ENCODE measurements around the gene HRH4. TPM values are rescaled to one million over a fixed set of nuclear protein-coding genes. Genes with fewer than 3 reads are reported as not detected.

Gene HRH4
- total and polyA plus RNA-seq, 2 experiments from 2014 or later = 0.15 TPM; not detected in 1

- TF ChIP-seq, protein P1, sequence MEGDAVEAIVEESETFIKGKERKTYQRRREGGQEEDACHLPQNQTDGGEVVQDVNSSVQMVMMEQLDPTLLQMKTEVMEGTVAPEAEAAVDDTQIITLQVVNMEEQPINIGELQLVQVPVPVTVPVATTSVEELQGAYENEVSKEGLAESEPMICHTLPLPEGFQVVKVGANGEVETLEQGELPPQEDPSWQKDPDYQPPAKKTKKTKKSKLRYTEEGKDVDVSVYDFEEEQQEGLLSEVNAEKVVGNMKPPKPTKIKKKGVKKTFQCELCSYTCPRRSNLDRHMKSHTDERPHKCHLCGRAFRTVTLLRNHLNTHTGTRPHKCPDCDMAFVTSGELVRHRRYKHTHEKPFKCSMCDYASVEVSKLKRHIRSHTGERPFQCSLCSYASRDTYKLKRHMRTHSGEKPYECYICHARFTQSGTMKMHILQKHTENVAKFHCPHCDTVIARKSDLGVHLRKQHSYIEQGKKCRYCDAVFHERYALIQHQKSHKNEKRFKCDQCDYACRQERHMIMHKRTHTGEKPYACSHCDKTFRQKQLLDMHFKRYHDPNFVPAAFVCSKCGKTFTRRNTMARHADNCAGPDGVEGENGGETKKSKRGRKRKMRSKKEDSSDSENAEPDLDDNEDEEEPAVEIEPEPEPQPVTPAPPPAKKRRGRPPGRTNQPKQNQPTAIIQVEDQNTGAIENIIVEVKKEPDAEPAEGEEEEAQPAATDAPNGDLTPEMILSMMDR (IDR thresholded peaks at IDR 0.05; ENCODE audit: low read depth, low read length) = no peak
- no peaks in the 10 kb centered on the region for H3K36me3 ChIP-seq
- H3K27ac ChIP-seq = no peak overlapping the region
- no peak for DNase-seq (ENCODE audit: low read depth in 1 of 2, low spot score in 1 of 2)
- H3K4me1 ChIP-seq (ENCODE audit: low read depth) = no peaks in the 10 kb centered on the region
- H3K4me3 ChIP-seq = no peak overlapping the region
- no peaks in the 10 kb centered on the region for H3K9me3 ChIP-seq (ENCODE audit: low read depth)
- H3K27me3 ChIP-seq = no peaks in the 10 kb centered on the region
Observed at GRCh38 chr18:24462838-24463775, 2.7 kb downstream of the HRH4 start.

DNA sequence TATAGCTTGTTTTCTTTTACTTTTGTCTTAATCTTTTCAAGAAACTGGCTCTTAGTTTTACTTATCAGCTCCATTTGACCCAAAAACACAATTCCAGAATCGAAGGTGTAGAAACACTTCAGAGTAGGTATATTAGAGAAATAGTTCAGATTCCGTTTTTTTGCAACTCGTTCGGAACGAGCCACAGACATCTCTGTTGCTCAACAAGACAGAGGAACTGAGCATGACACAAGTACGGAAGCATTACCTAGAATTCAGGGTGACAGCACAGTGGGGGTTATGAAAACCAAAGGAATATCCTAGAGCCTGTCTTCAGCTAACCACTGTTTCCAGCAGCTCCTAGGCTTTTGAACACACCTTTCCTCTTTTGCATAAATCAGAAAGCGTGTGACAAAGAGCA is 5.0 kb downstream of the HRH4 start:
- TF ChIP-seq, protein P1 (IDR thresholded peaks at IDR 0.05; ENCODE audit: low read depth, low read length) = no peak
- Histone ChIP-seq H3K4me1 (ENCODE audit: low read depth) (no peaks in the 10 kb centered on the region), H3K27ac (no peak overlapping the region), H3K9me3 (ENCODE audit: low read depth) (no peaks in the 10 kb centered on the region), H3K36me3 (no peaks in the 10 kb centered on the region), H3K27me3 (no peaks in the 10 kb centered on the region), H3K4me3 (no peak overlapping the region)
- no peak for DNase-seq (ENCODE audit: low read depth in 1 of 2, low spot score in 1 of 2)

- no peak for DNase-seq (ENCODE audit: low read depth in 1 of 2, low spot score in 1 of 2)
Observed at GRCh38 chr18:24466771-24467170, 6.3 kb downstream of the HRH4 start.

GRCh38 chr18:24470022-24470618 is 9.7 kb downstream of the HRH4 start:
- no peaks in the 10 kb centered on the region for H3K36me3 ChIP-seq
- TF ChIP-seq, protein P1 (IDR thresholded peaks at IDR 0.05; ENCODE audit: low read depth, low read length) = no peak
- no peak overlapping the region for H3K4me3 ChIP-seq
- DNase-seq (ENCODE audit: low read depth in 1 of 2, low spot score in 1 of 2) = no peak
- no peaks in the 10 kb centered on the region for H3K9me3 ChIP-seq (ENCODE audit: low read depth)
- no peaks in the 10 kb centered on the region for H3K27me3 ChIP-seq
- H3K27ac ChIP-seq = no peak overlapping the region
- H3K4me1 ChIP-seq (ENCODE audit: low read depth) = no peaks in the 10 kb centered on the region

More at GRCh38 chr18:24466771-24467170, 6.3 kb downstream of the HRH4 start:
- no peak overlapping the region for H3K4me3 ChIP-seq
- no peaks in the 10 kb centered on the region for H3K27me3 ChIP-seq
- no peaks in the 10 kb centered on the region for H3K36me3 ChIP-seq
- H3K27ac ChIP-seq = no peak overlapping the region
- TF ChIP-seq, protein P1 (IDR thresholded peaks at IDR 0.05; ENCODE audit: low read depth, low read length) = no peak
- no peaks in the 10 kb centered on the region for H3K4me1 ChIP-seq (ENCODE audit: low read depth)
- H3K9me3 ChIP-seq (ENCODE audit: low read depth) = no peaks in the 10 kb centered on the region

DNA sequence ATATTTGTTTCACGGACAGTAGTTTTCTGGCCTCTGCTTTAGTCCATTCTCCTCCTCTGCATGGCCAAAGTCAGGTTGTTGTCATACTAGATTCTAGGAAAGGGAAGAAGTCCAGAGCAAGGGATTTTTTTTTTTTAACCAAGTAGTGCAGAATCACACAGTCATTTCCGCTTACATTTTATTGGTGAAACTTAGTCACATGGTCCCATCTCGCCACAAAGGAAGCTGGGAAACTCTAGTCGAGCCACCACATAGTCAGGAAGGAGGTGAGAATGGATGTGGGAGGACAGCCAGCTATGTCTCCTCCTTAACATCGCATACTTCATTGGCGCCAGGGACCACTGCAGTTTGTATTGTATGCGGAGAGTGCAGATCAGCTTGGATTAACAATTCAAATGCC is 10.4 kb downstream of the HRH4 start:
- Histone ChIP-seq H3K4me3 (no peak overlapping the region), H3K4me1 (ENCODE audit: low read depth) (no peaks in the 10 kb centered on the region), H3K27me3 (no peaks in the 10 kb centered on the region), H3K9me3 (ENCODE audit: low read depth) (no peaks in the 10 kb centered on the region), H3K27ac (no peak overlapping the region), H3K36me3 (no peaks in the 10 kb centered on the region)
- TF ChIP-seq, protein P1 (IDR thresholded peaks at IDR 0.05; ENCODE audit: low read depth, low read length) = no peak
- DNase-seq (ENCODE audit: low read depth in 1 of 2, low spot score in 1 of 2) = no peak
